Activated CD8-positive, alpha-beta memory T cell treated with anti-CD3 and anti-CD28 coated beads for 4 hours (primary cell): ENCODE results near the gene CD68.
"Not testable (repeated sequence)": the region's sequence is repeated elsewhere in the genome, so short reads cannot be mapped to it uniquely, and the experiment has no call there.

Experiments
- DNase-seq, 2 donors: peaks; one replicate each; pipeline ENCODE4 v3.0.0-alpha.2; 2020; ENCODE audit warnings: low read depth in 2 of 2

Gene CD68

DNA sequence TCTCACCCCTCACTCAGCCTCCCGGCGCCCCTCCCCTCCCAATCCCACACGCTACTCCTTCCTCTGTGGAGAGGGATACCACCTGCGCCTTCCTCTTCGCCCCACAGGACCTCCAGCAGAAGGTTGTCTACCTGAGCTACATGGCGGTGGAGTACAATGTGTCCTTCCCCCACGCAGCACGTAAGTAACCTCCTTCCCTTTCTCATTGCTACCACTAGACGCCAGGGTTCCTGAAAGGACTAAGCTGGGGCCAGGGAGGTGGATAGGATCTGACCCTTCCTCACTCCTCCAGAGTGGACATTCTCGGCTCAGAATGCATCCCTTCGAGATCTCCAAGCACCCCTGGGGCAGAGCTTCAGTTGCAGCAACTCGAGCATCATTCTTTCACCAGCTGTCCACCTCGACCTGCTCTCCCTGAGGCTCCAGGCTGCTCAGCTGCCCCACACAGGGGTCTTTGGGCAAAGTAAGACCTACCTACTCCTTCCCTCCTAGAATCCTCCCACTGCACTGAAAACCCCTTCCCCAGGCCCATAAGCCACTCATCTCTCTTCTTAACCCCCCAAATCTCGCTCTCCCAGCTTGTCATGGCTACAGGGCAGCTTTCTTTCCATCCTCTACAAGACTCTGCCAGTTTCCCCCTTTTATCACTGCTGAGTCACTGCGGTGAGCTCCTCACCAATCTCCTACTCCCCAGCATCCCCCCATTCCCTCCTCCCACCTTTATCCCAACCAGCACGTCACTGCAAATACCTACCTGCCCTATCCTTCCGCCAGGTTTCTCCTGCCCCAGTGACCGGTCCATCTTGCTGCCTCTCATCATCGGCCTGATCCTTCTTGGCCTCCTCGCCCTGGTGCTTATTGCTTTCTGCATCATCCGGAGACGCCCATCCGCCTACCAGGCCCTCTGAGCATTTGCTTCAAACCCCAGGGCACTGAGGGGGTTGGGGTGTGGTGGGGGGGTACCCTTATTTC is 1.5 kb downstream of the CD68 start:
- no peak for DNase-seq

DNA sequence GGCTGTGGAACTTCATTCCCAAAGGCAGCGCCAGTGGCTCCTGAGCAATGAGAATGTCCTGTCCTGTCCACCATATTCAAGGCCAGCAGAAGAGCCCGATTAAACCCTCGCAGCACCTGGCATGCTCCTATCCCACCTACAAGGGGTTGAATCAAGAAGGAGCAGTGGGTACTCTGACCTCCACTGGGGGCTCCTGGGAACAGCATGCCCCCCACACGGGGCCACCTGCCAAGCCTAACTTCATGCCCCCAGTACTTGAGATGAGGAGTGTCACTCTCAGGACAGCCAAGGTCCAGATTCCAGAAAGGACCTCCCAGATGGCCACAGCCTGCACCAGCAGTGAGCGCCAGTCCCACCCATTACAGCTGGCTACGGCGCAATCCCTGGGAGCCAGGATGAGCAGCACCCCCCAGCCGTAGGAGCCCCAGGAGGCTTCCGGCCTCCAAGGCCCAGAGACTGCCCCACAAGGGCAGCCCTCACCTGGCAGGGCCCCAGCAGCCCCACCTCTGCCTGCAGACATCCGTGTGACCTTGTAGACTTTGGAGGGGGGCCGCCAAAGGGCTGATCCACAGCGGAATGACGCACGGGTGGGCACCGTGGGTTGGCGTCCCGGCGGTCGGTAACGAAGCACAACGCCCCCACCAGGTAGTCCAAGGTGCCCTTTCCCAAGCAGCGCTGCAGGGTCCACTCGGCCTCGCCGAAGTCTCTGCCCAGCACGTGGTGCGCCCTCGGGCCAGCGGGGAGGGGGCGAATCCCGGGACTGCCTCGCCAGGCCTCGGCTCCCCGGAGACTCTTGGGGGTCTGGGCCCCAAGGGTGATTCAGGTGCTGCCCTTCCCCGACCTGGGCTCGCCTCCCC is 3.2 kb downstream of the CD68 start:
- DNase-seq: no peak

GRCh38 chr17:7583253-7584109 is 4.0 kb downstream of the CD68 start, which contains the start of gene MPDU1:
Gene MPDU1, plus strand, starts transcription at chr17:7583852. Its CDS starts 11 bp downstream, at chr17:7583863.
- DNase-seq: peak; percentile 90 to 91

GRCh38 chr17:7586673-7587419 is 7.4 kb downstream of the CD68 start:
- DNase-seq: no peak

GRCh38 chr17:7587420-7588151 is 8.1 kb downstream of the CD68 start:
- DNase-seq: no peak

DNA sequence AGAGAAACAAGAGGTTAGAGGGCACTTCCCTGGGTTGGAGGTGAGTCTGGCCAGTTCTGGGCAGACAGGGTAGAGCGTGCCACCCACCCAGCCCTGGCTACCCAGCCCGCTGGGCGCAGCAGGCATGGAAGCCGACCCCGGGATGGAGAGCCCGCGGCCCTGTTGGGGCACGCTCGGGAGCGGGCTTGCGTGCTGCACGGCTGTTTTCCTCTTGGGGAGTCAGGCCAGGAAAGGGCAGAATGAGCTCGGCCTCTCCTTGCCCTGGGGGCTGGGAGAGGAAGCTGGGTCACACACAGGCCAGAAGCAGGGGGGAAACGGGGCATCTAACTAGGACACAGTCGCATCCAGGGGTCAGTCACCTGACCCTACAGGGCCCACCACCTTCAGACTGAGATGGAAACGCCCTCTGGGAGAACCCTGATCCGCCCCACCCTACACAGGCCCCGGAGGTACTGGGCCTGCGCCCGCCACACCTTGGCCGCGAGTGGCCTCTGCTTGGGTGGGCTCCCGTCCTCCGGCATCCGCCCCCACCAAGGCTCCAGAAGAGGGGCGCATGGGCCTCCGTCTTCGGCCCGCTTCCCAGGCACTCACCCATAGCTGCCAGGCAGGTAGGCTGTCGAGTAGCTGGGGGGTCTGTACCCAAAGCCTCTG is 9.2 kb downstream of the CD68 start:
- no peak for DNase-seq

GRCh38 chr17:7589204-7589868 is 9.9 kb downstream of the CD68 start:
- DNase-seq: peak; percentile 37 to 38

DNA sequence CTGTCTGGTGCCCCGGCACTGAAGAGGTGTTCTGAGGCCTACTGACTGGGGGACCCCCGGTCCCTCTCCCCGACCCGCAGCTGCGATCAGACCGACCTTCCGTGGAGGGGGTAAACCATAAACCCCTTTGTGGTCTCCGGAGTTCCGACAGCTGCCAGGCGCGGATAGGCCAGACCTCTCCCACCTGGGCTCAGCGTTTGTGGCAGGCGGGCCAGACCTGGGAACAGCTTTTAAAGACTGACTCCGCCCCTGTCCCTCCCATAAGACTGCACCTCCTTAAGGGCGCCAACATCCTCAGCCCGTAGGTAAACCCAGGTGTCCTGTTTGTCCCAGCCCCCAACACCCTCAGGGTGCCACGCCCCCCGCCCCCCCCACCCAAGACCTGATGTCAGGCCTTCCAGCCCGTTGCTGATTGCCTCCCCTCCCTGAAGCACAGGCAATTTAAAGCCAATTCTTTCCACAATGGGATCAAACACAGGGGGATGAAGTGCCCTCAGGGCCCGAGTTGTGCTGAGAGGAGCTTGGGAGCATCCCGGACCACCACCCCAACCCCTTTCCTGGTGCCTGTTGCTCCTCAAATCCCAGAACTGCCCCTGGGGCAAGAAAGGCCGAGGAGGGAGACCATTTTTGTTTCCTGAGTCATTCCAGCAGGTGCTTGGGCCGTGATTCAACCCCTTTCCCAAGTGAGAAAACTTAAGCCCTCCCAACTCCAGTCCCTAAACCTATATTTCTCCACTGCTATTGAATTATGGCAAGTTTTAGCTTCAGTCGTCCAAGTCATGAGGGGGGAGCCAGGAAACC is 10.7 kb downstream of the CD68 start, which contains the start of gene SOX15:
TSS of gene SOX15 (minus strand) at position 204 of the 801 bp plus-strand sequence. CDS start 418 bp downstream, outside the sequence.
- DNase-seq: no peak

- DNase-seq: no peak
Measured at GRCh38 chr17:7590743-7591142, 11.3 kb downstream of the CD68 start.

GRCh38 chr17:7591596-7591995 is 12.2 kb downstream of the CD68 start:
- DNase-seq: no peak

DNA sequence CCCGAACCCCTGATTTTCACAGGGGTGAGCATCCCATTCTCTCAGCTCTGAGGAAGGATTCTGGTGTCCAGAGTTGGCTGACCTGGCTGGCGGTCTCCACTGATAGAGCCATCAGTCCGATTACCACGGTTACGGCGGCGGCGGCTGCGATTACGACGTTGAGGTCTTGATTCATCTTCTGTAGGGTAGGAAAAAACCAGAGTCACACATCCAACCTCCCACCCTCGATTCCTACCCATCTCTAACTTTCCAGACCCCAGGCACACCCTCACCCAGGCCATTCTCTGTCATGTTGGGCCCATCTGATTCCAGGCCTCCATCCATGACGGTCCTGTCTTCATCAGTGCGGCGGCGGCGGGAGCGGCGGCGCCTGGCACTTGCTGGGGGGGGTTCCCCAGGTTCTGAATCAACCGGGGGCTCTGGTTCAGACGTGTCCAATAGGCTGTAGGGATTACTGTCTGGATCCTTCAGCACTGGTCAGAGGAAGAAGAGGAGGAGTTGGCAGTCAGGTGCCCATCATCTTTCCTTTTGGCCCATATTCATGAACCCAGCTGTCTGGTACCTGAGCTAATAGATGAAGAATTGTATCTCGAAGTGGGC is 13.1 kb downstream of the CD68 start:
- DNase-seq: no peak

DNA sequence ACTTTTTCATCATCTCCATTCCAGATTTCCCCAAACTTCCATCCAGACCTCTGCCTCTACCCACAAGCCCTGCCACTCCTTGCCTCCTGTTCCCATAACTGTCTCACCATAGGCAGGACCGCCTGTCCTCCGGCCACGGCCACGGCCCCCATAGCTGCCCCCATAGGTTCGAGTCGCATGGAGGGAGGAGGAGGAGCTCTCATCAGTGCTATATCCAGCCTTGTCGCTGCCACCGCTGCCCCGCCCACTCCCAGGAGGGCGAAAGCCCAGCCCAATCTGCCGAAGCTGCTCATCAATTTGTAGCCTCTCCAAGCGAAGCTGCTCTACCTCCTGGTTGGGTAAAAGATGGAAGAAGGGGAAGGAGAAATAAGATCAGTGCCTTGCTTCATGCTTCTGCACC is 13.9 kb downstream of the CD68 start:
- no peak for DNase-seq

DNA sequence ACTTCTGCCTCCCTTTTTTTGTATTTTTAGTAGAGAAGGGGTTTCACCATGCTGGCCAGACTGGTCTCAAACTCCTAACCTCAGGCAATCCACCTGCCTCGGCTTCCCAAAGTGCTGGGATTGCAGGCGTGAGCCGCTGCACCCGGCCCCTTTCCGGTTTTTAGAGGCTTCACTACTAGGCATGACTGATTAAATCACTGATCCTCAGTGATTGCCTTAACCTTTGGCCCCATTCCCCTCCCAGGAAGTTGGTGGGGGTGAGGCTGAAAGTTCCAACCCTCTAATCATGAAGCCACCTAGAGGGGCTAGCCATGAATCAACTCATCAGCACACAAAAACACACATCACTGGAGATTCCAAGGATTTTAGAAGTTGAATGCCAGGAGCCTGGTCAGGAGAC is 18.1 kb downstream of the CD68 start:
- DNase-seq: not testable (repeated sequence)

DNA sequence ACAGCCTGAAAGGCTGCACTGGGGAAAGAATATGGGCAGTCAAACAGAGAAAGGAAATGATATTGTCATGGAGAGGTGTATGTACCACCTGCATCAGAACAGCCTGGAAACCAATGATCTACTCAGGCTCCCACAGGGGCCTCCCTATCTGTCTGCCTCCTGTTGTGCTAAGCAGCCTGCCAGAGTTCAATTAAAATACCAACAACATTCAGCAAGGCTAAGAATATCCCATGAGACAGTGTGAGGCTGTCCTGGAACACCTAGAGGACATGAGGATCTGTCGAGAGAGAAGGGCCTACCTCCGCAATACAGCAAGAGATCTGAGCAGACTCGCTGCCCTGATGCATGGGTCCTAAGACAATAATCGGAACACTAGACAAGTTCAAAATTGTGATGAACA is 26.8 kb downstream of the CD68 start:
- no peak for DNase-seq

DNA sequence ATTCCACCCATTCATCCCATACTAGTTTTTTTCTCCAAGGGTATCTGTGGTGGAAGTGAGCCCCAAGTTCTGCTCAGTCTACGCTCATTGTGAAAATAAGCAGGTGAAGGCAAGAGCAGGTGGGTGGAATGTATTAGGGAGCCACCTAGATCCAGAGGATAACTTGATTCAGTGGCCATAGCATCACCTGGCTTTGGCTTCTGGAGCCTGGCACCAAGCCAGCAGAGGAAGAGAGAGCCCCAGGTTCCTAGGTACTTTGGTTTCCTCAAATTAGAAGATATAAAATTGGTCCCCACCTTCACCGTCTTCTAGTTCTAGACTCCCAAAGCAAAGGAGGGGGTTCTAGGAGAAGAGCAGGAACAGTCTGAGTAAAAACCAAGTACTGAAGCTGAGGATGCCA is 31.2 kb downstream of the CD68 start:
- no peak for DNase-seq

GRCh38 chr17:7611635-7612293 is 32.3 kb downstream of the CD68 start:
- no peak for DNase-seq

- no peak for DNase-seq
Measured at GRCh38 chr17:7612294-7612640, 32.8 kb downstream of the CD68 start.
